HEK293 (cell line): ENCODE data around the gene ASCL2.

Experiments used
- CTCF ChIA-PET: fragments of 350-600 bp; formaldehyde crosslinking; extraction: SDS; loops from one replicate; lab custom pipeline; 2021; ENCODE audit warnings: antibody characterized with exemption; lab: Yijun Ruan, JAX
- POLR2A ChIA-PET: fragments of 300-600 bp; formaldehyde crosslinking; extraction: SDS; loops from one replicate; lab custom pipeline; 2020; ENCODE audit warnings: antibody characterized with exemption, inconsistent platforms; lab: Yijun Ruan, JAX
- H3K27ac ChIP-seq: fragments of 200-500 bp; sonication (Bioruptor generic); 2 replicates; pipeline ENCODE4 v1.5.1; 2014; ENCODE audit warnings: low read depth, low read length, control low read depth, inconsistent platforms; ENCODE audit errors: extremely low read depth
- H3K36me3 ChIP-seq, 2 experiments: fragments of 200-500 bp in 1 of 2; sonication (Bioruptor generic) in 1 of 2; 1 replicate in 1 of 2; 2 replicates in 1 of 2; pipeline ENCODE4 v1.5.1; 2014 to 2017; ENCODE audit warnings: inconsistent platforms in 2 of 2, low read length in 2 of 2; ENCODE audit not compliant: control insufficient read depth in 2 of 2, insufficient read depth in 1 of 2
- H3K4me1 ChIP-seq: fragments of 200-500 bp; sonication (Bioruptor generic); 2 replicates; pipeline ENCODE4 v1.5.1; 2014; ENCODE audit warnings: mild to moderate bottlenecking, low read length, inconsistent platforms; ENCODE audit not compliant: control insufficient read depth, insufficient read depth
- H3K4me3 ChIP-seq: 2 replicates; pipeline ENCODE4 v1.5.1; 2011; ENCODE audit warnings: low read depth, mild to moderate bottlenecking, control low read depth, low read length, moderate library complexity
- H3K9me3 ChIP-seq: fragments of 200-500 bp; sonication (Bioruptor generic); 2 replicates; pipeline ENCODE4 v1.5.1; 2014; ENCODE audit warnings: low read depth, low read length, inconsistent platforms; ENCODE audit not compliant: control insufficient read depth, insufficient read depth
- BCL11B ChIP-seq: fragments of 450-650 bp; formaldehyde crosslinking; IDR thresholded peaks from 2 replicates; pipeline ENCODE4 v1.5.1; 2016; ENCODE audit warnings: low read depth, missing biosample characterization, missing genetic modification characterization
- GFI1B ChIP-seq: fragments of 450-650 bp; formaldehyde crosslinking; IDR thresholded peaks from 2 replicates; pipeline ENCODE4 v1.5.1; 2016; ENCODE audit warnings: missing biosample characterization, missing genetic modification characterization
- IKZF3 ChIP-seq: fragments of 450-650 bp; IDR thresholded peaks from 2 replicates; pipeline ENCODE4 v1.5.0; 2018; ENCODE audit warnings: missing biosample characterization, mild to moderate bottlenecking, missing genetic modification characterization, moderate library complexity
- RBAK ChIP-seq: fragments of 450-650 bp; formaldehyde crosslinking; IDR thresholded peaks from 2 replicates; pipeline ENCODE4 v1.5.1; 2016; ENCODE audit warnings: missing biosample characterization, missing genetic modification characterization
- ZNF138 ChIP-seq: fragments of 450-650 bp; formaldehyde crosslinking; IDR thresholded peaks from 2 replicates; pipeline ENCODE4 v1.5.1; 2016; ENCODE audit warnings: missing biosample characterization, missing genetic modification characterization, borderline replicate concordance
- ZNF169 ChIP-seq: fragments of 450-650 bp; formaldehyde crosslinking; IDR thresholded peaks from 2 replicates; pipeline ENCODE4 v1.5.1; 2016; ENCODE audit warnings: missing biosample characterization, missing genetic modification characterization
- ZNF221 ChIP-seq: fragments of 450-650 bp; formaldehyde crosslinking; IDR thresholded peaks from 2 replicates; pipeline ENCODE4 v1.5.1; 2017; ENCODE audit warnings: missing biosample characterization, missing genetic modification characterization, borderline replicate concordance
- ZNF24 ChIP-seq: fragments of 450-650 bp; formaldehyde crosslinking; IDR thresholded peaks from 2 replicates; pipeline ENCODE4 v1.5.1; 2016; ENCODE audit warnings: missing biosample characterization, missing genetic modification characterization
- ZNF266 ChIP-seq: fragments of 450-650 bp; formaldehyde crosslinking; IDR thresholded peaks from 2 replicates; pipeline ENCODE4 v1.5.1; 2016; ENCODE audit warnings: missing biosample characterization, missing genetic modification characterization, low read depth
- ZNF292 ChIP-seq: fragments of 450-650 bp; formaldehyde crosslinking; IDR thresholded peaks from 2 replicates; pipeline ENCODE4 v1.5.1; 2016; ENCODE audit warnings: low read depth, missing biosample characterization, missing genetic modification characterization, borderline replicate concordance
- ZNF404 ChIP-seq: fragments of 450-650 bp; formaldehyde crosslinking; IDR thresholded peaks from 2 replicates; pipeline ENCODE4 v1.5.1; 2017; ENCODE audit warnings: missing biosample characterization, missing genetic modification characterization
- ZNF423 ChIP-seq: fragments of 450-650 bp; formaldehyde crosslinking; IDR thresholded peaks from 2 replicates; pipeline ENCODE4 v1.5.1; 2016; ENCODE audit warnings: missing biosample characterization, missing genetic modification characterization
- ZNF501 ChIP-seq: fragments of 450-650 bp; formaldehyde crosslinking; IDR thresholded peaks from 2 replicates; pipeline ENCODE4 v1.5.1; 2016; ENCODE audit warnings: missing biosample characterization, missing genetic modification characterization
- ZNF514 ChIP-seq: fragments of 450-650 bp; formaldehyde crosslinking; IDR thresholded peaks from 2 replicates; pipeline ENCODE4 v1.5.1; 2016; ENCODE audit warnings: missing biosample characterization, missing genetic modification characterization
- ZNF530 ChIP-seq: fragments of 450-650 bp; formaldehyde crosslinking; IDR thresholded peaks from 2 replicates; pipeline ENCODE4 v1.5.1; 2016; ENCODE audit warnings: low read depth, missing biosample characterization, missing genetic modification characterization
- ZNF558 ChIP-seq: fragments of 450-650 bp; formaldehyde crosslinking; IDR thresholded peaks from 2 replicates; pipeline ENCODE4 v1.5.1; 2016; ENCODE audit warnings: missing biosample characterization, missing genetic modification characterization
- ZNF560 ChIP-seq: fragments of 450-650 bp; formaldehyde crosslinking; IDR thresholded peaks from 2 replicates; pipeline ENCODE4 v1.5.1; 2017; ENCODE audit warnings: missing biosample characterization, missing genetic modification characterization, borderline replicate concordance
- ZNF585B ChIP-seq: fragments of 450-650 bp; formaldehyde crosslinking; IDR thresholded peaks from 2 replicates; pipeline ENCODE4 v1.5.1; 2016; ENCODE audit warnings: missing biosample characterization, missing genetic modification characterization
- ZNF610 ChIP-seq: fragments of 450-650 bp; formaldehyde crosslinking; IDR thresholded peaks from 2 replicates; pipeline ENCODE4 v1.5.1; 2016; ENCODE audit warnings: missing biosample characterization, missing genetic modification characterization, borderline replicate concordance
- ZNF623 ChIP-seq: fragments of 450-650 bp; formaldehyde crosslinking; IDR thresholded peaks from 2 replicates; pipeline ENCODE4 v1.5.1; 2016; ENCODE audit warnings: missing biosample characterization, missing genetic modification characterization
- ZNF624 ChIP-seq: fragments of 450-650 bp; formaldehyde crosslinking; IDR thresholded peaks from 2 replicates; pipeline ENCODE4 v1.5.1; 2017; ENCODE audit warnings: missing biosample characterization, missing genetic modification characterization
- ZNF654 ChIP-seq: fragments of 450-650 bp; formaldehyde crosslinking; IDR thresholded peaks from 2 replicates; pipeline ENCODE4 v1.5.1; 2016; ENCODE audit warnings: low read depth, missing biosample characterization, missing genetic modification characterization
- ZNF776 ChIP-seq: fragments of 450-650 bp; formaldehyde crosslinking; IDR thresholded peaks from 2 replicates; pipeline ENCODE4 v1.5.0; 2017; ENCODE audit warnings: missing biosample characterization, missing genetic modification characterization, borderline replicate concordance
- ZNF791 ChIP-seq: fragments of 450-650 bp; formaldehyde crosslinking; IDR thresholded peaks from 2 replicates; pipeline ENCODE4 v1.5.1; 2016; ENCODE audit warnings: missing biosample characterization, missing genetic modification characterization
- ZNF830 ChIP-seq: fragments of 450-650 bp; IDR thresholded peaks from 2 replicates; pipeline ENCODE4 v1.5.0; 2018; ENCODE audit warnings: missing biosample characterization, missing genetic modification characterization, low read depth, mild to moderate bottlenecking, moderate library complexity
- TF ChIP-seq, protein P1 (sequence below): fragments of 450-650 bp; formaldehyde crosslinking; IDR thresholded peaks from 2 replicates; pipeline ENCODE4 v1.5.1; 2016; ENCODE audit warnings: missing biosample characterization, missing genetic modification characterization

The ASCL2 gene

DNA sequence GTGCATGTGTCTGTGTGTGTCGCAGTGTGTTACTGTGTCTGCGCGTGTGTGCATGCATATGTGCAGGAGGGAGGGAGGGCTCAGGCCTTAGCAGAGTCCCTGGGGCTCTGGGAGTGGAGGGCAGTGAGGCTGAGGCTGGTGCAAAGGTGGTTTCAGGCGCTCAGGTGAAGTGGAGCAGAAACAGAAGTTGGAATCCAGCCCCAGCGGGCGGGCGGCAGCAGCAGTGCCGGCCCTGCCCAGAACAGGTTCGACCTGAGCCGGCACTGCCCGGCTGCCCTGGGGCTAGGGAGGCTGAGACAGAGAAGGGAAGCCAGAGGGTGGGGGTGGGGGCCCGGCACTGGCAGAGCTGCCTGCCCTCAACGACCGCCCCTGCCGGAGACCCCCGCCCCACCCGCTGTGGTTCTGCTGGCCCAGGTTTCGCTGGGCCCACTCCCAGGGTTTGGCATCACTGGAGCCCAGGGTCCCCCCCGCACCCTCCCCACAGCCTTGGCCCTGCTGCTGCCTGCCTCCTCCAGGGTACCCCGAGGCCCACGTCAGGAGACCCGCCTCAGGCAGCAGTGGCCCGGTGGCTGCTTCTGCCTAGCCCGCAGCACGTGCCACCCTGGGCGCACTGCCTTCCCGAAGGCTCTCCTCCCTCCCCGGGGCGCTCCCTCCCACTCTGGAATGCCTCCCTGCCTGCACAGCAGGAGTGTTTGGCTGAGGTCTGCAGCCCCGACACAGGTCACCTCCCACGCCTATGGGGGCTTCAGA, 13.3 kb downstream of the ASCL2 start:
- no peak for TF ChIP-seq ZNF830 (tag by site-specific recombination)
- no peak for TF ChIP-seq GFI1B
- no peak for TF ChIP-seq ZNF560
- no peak for TF ChIP-seq ZNF501 (tag by site-specific recombination)
- no peak for TF ChIP-seq ZNF791 (tag by site-specific recombination)
- no peak for TF ChIP-seq RBAK
- Histone ChIP-seq H3K4me1 (no peaks in the 10 kb centered on the region), H3K4me3 (no peak overlapping the region), H3K27ac (no peak overlapping the region), H3K36me3 (no peaks in the 10 kb centered on the region), H3K9me3 (no peaks in the 10 kb centered on the region)
- CTCF ChIA-PET = no interaction called here
- POLR2A ChIA-PET = no interaction called here

DNA sequence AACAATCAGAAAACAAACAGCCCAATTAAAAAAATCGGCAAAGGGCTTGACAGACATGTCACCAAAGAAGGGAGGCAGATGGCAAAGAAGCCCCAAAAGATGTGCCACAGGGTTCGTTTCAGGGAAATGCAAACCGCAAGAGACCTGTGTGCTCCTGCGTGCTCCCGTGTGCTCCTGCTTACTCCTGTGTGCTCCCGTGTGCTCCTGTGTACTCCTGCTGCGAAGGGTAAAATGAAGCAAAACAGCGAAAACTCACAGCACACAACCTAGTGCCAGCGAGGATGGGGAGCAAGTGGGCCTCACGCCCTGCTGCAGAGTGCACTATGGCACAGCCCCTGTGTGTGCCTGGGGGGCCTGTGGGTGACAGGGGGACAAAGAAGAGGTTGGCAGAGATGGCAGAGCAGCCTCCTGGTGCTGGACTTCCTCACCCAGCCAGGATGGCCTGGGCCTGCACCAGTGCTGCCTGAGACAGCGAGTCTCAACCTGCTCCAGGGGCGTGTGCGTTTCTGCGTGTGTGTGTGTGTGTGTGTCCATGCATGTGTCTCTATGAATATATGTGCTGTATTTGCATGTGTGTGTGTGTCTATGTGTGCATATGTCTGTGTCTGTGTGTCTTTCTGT, 14.0 kb downstream of the ASCL2 start:
- Histone ChIP-seq H3K4me1 (no peaks in the 10 kb centered on the region), H3K36me3 (no peaks in the 10 kb centered on the region), H3K4me3 (no peak overlapping the region), H3K9me3 (no peaks in the 10 kb centered on the region), H3K27ac (no peak overlapping the region)
- POLR2A ChIA-PET = no interaction called here
- CTCF ChIA-PET = no interaction called here
- no peak for TF ChIP-seq ZNF404 (tag by site-specific recombination)
- no peak for TF ChIP-seq ZNF266
- TF ChIP-seq ZNF623 = no peak
- TF ChIP-seq ZNF624 = no peak
- no peak for TF ChIP-seq ZNF558 (tag by site-specific recombination)
- TF ChIP-seq ZNF530 (tag by site-specific recombination) = no peak
- no peak for TF ChIP-seq BCL11B (tag by site-specific recombination)
- no peak for TF ChIP-seq ZNF514 (tag by site-specific recombination)
- TF ChIP-seq ZNF610 = no peak
- TF ChIP-seq ZNF24 = no peak
- TF ChIP-seq ZNF776 = no peak
- no peak for TF ChIP-seq ZNF654 (tag by site-specific recombination)
- no peak for TF ChIP-seq ZNF292 (tag by site-specific recombination)
- TF ChIP-seq ZNF423 (tag by site-specific recombination) = no peak
- no peak for TF ChIP-seq ZNF560
- no peak for TF ChIP-seq ZNF169 (tag by site-specific recombination)
- TF ChIP-seq ZNF585B (tag by site-specific recombination) = no peak
- TF ChIP-seq IKZF3 (tag by site-specific recombination) = no peak
- TF ChIP-seq ZNF221 (tag by site-specific recombination) = no peak

DNA sequence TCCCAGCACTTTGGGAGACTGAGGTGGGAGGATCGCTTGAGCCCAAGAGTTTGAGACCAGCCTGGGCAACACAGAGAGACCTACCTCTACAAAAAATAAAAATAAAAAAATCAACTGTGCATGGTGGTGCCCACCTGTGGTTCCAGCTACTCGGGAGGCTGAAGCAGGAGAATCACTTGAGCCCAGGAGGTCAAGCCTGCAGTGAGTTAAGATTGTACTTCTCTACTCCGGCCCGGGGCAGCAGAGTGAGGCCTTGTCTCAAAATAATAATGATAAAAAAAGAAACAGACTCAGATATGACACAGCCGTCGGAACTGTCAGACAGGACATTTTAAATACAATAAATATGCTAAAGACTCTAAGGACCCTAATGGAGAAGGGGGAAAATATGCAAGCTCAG, 18.4 kb downstream of the ASCL2 start:
- POLR2A ChIA-PET = no interaction called here

More for the DNA sequence above, 18.4 kb downstream of the ASCL2 start:
- H3K9me3 ChIP-seq = no peaks in the 10 kb centered on the region
- no peak overlapping the region for H3K27ac ChIP-seq
- no peaks in the 10 kb centered on the region for H3K4me1 ChIP-seq
- TF ChIP-seq, protein P1, sequence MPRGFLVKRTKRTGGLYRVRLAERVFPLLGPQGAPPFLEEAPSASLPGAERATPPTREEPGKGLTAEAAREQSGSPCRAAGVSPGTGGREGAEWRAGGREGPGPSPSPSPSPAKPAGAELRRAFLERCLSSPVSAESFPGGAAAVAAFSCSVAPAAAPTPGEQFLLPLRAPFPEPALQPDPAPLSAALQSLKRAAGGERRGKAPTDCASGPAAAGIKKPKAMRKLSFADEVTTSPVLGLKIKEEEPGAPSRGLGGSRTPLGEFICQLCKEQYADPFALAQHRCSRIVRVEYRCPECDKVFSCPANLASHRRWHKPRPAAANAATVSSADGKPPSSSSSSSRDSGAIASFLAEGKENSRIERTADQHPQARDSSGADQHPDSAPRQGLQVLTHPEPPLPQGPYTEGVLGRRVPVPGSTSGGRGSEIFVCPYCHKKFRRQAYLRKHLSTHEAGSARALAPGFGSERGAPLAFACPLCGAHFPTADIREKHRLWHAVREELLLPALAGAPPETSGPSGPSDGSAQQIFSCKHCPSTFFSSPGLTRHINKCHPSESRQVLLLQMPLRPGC = no peak
- TF ChIP-seq ZNF138 (tag by site-specific recombination) = no peak
- no peaks in the 10 kb centered on the region for H3K36me3 ChIP-seq
- CTCF ChIA-PET = no interaction called here
- no peak overlapping the region for H3K4me3 ChIP-seq
